Measurements from ENCODE around the gene ANKRD42.
"Not testable (repeated sequence)": the region's sequence is repeated elsewhere in the genome, so short reads cannot be mapped to it uniquely, and the experiment has no call there.

Gene ANKRD42

DNA sequence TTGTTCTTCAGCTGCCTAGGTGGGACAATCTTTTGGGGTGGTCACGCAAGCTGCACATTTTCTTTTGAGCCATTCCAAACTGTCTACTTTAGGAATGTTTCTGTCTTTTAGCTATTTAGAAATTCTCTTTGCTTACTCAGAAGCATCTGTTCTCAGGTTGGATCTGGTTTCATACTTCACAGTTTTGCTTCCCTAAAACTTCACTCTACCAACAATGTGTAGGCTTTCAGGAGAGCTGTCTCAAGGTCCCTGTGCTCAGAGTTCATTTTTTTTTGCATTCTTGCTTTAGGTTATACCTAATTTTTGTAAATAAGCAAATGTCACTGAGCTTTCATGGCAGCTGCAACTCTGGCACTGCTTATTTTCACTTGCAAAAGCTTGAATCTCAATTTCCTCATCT lies 55.9 kb downstream of the ANKRD42 start:
- DNase-seq, result no peak

DNA sequence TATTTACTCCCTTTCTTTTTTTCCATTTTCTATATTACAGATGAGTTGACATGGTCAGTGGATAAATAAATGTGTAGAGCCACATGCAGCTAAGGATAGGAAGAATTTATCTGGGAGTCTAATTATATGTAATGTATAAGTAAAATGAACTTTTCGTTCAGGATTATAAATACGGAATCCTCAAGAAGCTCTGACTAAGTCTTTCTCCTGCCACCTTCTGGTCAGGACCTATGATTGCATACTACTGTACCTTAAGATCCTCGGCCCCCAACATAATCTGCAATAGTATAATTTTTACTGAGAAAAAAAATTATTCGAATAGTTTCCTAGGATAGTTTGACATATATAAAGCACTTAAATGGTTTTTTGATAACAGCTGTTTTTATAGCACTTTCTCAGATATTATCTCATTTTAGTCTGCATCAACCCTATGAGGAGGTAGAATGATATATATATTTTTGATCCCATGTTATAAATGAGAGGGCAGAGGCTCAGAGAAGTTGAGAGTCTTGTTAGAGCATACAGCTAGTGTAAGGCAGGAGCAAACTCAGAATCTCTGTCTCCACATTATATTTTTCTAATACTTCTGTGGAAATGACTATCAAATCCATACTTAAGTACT lies 56.6 kb downstream of the ANKRD42 start:
- DNase-seq, result no peak

DNA sequence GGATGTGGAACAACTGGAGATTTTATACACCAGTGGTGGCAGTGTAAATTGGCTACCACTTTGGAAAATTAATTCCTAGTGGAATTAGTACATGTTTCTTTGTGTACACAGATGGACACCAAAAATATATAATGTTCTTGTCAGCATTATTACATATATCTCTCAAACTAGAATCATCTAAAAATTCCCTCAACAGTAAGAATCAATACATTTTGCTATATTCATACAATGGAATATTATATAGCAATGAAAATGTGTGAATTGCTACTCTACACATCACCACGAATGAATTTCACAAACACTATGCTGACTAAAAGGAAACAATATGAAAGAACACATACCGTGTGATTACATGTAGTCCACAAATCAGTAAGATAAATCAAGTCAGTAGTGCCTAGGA lies 58.8 kb downstream of the ANKRD42 start:
- DNase-seq, result no peak

DNA sequence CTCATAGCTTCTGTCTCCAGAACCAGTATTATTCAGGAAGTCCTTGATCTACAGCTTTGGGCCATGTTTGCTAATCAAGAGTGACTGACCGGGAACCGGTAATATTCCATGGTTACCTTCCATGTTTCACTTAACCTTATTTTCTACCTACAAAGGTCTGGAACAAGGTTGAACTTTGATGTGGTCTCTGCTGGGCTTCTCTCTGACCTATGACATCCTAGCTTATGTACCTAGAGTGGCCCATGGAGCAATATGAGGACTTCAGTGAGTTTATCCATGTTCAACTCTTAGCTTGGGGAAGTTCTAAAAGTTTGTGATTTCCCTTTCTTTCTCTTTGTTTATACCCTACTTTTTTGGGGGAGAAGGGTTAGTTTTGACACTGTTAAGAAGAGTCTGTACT lies 59.4 kb downstream of the ANKRD42 start:
- no peak for DNase-seq

DNA sequence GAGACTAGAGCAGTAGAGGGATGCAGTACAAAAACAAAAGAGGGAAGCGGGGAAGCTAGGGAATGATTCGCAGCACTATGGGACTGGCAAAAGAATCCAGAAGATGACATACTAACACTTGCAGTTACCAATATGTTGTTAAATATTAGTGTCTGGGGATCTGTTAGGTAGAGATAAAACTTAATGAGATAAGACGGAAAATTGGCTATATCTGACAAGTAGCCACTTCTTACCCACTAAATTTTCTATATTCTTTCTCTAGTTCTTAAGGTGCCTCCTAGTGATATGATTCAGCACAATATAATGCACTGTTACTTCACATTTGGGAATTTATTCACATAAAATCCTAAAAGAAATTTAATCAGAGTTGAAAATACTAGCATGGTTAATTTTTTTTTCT lies 61.9 kb downstream of the ANKRD42 start:
- DNase-seq, result no peak

DNA sequence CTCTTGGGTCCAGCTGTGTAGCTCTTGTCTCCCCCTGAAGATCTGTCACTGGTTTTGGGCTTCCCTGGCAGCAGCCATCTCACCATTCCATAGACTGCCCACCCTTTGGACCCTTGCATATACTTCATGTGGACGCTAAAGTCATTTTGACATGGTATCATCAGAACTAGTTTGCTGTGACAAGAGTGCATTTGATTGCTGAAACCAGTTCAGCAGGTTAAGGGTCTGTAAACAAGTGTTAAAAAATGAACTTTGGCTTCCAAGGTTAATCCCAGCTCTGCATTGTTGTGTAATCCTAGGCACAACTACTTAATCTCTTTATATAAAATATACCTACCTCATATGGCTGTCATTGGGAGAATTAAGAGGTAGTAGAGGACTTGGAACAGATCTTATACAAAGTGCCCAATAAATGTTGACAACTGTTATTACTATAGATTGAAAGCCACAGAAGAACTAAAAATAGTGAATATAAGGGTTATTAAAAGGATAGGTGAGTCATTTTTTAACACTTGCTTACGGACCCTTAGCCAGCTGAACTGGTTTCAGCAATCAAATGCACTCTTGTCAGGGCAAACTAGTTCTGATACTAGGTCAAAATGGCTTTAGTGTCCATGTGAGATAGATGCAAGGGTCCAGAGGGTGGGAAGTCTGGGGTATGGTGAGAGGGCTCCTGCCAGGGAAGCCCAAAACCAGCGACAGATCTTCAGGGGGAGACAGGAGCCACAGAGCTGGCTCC lies 63.3 kb downstream of the ANKRD42 start:
- DNase-seq, result no peak

DNA sequence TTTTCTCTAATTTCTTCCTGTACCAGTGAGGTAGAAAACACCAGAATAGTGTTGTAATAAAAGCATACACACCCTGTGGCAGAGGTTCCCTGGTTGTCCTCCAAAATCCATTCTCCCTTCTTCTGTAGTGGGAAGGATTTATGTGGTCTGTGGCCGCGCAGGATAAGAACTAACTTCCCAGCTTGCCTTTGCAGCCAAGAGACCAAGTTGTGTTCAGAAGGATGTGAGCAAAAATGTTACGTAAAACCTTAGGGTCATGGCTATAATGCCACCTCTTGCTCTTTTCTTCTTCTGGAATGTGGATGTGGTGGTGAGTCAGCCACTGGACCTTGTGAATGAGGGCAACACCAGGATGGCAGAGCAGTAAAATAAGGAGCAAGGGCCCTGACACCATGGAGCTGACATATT lies 64.3 kb downstream of the ANKRD42 start:
- DNase-seq, result peak; percentile 46

DNA sequence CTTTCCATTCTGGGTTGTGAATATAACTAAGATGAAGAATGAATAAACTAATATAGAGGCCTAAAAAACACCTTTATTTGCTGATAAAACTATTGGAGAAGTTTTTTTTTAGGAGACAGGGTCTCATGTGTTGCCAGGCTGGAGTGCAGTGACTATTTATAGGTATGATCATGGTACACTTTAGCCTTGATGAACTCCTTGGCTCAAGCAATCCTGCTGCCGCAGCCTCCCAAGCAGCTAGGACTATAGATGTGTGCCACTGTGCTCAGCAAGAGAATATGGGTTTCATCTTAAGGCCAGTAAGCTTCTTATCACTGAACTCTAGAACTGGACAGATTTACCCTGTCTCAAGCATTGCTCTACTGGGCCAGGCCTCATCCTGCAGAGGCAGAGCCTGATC lies 66.0 kb downstream of the ANKRD42 start:
- no peak for DNase-seq

DNA sequence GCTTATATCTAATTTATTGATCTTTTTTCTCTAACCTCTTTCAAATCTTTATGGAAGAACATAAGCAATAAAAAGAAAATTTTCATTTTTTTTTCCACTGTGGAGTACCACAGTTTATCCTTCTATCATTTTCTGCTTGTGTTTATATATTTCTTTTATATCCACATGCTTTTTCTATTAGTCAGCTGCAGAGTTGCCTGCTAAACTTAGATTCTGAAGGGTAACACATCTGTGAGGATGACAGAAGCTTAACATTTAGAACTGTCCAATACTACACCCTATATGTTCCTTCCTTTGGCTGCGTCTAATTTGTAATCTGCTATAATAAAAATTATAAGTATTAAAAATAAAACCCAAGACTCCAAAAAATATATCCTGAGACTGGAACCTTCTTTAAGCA lies 71.8 kb downstream of the ANKRD42 start:
- no peak for DNase-seq

DNA sequence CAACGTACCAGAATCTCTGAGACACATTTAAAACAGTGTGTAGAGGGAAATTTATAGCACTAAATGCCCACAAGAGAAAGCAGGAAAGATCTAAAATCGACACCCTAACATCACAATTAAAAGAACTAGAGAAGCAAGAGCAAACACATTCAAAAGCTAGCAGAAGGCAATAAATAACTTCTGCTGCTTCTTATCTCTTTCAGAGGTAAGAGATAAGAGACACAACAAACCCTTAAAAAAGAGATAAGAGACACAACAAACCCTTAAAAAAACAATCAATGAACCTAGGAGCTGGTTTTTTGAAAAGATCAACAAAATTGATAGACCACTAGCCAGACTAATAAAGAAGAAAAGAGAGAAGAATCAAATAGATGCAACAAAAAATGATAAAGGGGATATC lies 75.6 kb downstream of the ANKRD42 start:
- not testable (repeated sequence) for DNase-seq

DNA sequence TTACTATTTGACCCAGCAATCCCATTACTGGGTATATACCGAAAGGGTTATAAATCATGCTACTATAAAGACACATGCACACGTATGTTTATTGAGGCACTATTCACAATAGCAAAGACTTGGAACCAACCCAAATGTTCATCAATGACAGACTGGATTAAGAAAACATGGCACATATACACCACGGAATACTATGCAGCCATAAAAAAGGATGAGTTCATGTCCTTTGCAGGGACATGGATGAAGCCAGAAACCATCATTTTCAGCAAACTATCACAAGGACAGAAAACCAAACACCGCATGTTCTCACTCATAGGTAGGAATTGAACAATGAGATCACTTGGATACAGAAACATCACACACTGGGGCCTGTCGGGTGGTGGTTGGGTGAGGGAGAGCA lies 78.2 kb downstream of the ANKRD42 start:
- not testable (repeated sequence) for DNase-seq

DNA sequence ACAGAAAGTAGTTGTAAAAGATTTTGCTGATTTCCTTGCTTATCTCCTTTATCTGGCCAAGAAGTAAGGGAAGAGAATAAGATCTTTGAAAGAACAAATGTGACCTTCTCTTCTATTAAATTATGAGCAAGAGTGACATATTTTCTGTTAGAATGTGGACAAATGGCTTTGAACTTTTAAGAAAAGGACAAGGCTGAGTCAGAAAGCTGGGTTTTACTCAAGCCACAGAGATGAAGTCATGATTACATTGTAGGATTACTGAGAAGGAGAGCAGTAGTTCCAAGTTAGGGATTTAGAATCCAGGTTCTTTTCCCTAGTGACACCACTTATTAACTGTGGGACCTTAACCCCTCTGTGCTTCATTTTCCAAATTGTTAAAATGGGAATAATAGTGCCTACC lies 79.1 kb downstream of the ANKRD42 start:
- no peak for DNase-seq

DNA sequence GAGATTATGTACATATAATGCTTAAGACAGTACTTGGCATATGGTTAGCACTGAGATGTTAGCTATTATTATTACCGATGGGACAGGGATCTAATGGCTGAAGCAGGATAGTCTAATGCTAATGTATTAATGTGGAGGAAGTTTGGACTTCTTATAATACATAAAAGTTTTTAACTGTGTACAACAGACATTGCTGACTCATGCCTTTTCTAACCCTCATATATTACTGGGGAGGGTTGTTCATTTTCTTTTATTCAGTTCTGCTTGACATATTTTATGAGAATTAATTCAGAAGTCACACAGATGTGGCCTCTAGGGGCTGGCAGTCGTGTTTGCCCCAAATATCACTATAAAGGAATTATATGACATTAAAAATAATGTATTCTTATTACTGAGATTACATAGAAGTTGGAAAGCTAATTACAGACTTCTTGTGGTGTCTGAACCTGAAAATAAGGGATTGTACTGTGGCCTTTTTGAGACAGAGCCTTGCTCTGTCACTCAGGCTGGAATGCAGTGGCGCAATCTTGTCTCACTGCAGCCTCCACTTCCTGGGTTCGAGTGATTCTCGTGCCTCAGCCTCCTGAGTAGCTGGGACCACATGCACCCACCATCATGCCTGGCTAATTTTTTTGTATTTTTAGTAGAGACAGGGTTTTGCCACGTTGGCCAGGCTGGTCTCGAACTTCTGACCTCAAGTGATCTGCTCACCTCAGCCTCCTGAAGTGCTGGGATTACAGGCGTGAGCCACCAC lies 82.6 kb downstream of the ANKRD42 start:
- DNase-seq, result no peak

DNA sequence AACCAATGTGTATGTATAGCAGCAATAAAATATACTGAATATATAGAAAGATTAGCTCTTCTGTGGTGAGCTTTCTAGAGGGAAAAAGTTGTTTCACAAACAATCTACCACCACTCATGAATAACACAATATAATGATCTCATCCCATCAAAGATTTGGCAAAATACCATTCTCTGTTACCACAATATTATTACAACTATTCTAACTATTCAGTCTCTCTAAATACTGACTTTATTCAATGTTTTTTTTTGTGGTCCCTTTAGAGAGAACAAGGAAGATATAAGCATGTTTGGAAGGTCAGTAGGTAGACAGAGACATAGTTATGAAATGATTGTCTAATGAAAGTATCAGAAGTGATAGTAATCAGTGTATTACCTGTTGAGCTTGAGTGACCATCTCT lies 84.8 kb downstream of the ANKRD42 start:
- no peak for DNase-seq

DNA sequence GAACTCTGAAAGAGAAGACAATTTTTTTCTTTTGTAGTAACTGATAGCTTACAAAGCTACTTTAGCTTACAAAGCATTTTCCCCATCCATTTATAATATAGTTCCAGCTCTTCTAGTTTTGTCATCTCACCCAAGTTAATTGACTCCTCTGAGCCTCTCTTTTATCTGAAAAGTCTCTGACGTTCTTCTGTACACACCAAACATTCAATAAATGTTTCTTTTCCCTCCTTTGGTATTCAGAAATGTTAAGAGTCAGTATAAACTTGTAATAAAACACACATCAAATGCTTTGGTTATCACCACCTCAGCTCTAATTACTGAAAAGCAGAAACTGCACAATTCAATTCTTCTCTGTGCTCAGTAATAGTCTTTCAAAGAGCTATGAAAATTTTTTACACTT lies 86.7 kb downstream of the ANKRD42 start:
- DNase-seq, result no peak

DNA sequence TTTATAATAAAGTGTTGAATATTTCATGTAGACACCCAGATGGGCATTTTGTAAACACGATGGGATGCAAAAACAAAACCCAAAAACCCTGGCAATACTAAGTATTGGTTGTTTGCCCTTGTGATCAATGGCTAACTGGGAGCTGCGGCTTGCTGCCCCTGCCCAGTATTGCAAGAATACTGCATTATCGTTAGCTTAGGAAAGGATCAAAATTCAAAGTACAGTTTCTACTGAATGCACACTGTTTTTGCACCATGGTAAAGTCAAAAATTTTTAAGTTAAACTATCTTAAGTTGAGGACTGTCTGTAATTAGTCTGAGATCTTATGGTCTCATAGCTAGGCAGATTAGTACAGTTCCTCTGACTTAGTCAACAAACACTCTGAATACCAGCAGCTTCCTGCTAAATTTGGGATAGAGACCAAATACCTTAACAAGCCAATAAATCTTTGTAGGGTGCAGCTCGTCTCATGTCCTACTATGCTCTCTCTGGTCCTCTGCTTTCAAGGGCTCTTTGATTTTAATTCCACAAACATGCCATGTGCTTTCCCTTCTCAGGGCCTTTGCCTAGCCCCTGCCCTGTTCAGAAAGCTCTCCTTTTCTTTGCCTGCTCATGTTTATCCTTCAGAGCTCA lies 88.7 kb downstream of the ANKRD42 start:
- no peak for DNase-seq

DNA sequence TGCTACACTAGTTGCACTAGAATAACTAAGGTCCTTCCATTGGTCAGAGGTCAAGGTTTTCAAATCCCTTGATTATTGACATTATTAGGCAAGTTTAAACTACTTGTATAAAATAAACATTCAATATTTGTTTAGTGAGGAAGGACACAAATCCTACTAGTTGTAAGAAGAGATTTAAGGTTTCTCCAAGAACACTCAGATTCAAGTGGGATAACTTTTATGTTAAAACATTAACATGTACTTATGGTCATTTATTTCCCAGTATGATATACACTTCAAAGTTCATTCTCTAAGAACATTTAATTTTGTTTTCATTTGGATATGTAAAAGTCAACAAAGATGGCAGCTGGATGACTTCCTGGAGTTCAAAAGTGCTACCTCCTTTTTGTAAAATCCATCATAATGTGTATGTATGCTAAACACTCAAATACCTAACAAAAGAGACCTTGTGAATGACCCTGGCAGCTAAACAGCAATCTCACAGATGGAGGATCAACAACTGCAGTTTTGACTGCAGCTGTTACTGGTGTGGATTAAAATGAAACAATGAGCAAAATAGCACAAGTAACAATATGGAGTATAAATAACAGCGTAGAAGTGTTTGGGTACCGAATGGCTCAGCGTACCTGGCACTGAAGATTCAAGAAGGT lies 91.1 kb downstream of the ANKRD42 start:
- DNase-seq, result no peak

DNA sequence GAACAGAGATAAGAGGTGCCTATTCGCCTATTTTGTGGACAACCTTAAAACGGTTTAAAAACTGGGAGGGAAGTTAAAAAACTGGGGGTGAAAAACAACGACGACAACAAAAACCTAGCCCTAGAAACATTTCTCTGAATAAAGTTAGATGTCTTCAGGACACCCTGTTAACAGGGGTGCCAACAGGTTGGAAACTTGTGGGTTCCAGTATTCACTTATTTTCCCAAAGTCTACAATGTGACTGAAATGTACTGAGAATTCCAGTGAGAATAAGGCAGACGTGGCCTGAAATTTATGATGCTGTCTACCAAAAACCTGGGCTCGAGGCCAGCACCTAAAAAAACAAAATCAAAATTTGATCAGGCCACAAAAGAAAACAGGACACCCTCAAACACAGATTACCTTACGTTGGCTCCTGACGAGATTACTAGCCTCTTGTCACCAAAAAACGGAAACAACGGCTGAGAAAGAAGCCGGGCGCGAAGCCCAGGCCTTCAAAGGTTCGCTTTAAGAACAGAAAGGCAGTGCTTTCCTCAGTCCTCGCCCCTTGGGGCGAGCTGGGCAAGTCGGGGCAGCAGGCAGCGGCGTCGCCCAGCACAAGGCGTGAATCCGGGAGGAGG lies 91.7 kb downstream of the ANKRD42 start:
- no peak for DNase-seq

DNA sequence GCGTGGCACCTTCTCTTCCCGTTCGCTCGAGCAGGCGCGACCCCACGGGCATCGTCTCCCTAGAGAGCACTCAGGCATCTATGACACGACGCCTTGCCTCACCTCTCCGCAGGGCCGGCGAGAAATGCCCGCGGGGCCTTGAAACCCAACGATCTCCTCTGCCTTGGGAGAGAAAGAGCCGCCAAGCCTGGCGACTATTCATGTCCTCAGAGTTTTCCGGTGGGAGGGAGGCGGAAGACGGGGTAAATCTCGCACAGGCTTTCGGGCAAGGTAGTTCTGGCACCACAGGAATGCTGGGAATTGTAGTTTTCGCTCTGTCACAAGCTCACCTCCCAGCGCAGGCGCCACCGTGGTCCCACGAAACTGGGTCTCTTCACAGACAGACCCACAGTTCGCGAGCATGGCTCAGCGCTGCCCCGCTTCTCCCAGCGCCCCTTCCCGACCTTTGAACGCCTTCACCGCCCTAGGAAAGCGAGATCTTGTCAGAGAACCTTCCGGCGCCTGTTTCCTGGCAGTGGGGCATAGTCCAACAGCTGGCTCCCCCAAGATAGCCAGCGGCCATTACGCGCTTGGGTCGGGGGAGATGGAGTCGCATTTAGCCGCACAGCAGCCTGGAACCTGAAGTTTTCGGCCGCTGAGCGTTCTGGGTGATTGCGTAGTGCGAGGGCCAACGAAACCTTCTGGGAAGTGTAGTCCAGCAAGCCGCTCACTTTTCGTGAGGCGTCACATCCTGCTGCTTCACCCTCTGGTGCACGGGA lies 92.4 kb downstream of the ANKRD42 start, which contains the start of gene CCDC90B:
CCDC90B (minus strand) TSS at position 597 of the 758 bp plus-strand sequence; CDS start at position 202, 395 bp downstream.
- DNase-seq, result peak; percentile 98

DNA sequence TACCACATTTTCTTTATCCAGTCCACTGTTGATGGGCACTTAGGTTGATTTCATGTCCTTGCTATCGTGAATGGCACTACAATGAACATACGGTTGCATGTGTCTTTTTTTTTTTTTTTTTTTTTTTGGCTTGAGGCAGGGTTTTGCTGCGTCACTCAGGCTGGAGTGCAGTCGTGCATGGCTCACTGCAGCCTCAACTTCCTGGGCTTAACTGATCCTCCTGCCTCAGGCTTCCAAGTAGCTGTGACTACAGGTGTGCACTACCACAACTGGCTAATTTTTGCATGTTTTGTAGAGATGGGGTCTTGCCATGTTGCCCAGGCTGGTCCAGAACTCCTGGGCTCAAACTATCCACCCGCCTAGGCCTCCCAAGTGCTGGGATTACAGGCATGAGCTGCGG lies 94.1 kb downstream of the ANKRD42 start:
- DNase-seq, result no peak

DNA sequence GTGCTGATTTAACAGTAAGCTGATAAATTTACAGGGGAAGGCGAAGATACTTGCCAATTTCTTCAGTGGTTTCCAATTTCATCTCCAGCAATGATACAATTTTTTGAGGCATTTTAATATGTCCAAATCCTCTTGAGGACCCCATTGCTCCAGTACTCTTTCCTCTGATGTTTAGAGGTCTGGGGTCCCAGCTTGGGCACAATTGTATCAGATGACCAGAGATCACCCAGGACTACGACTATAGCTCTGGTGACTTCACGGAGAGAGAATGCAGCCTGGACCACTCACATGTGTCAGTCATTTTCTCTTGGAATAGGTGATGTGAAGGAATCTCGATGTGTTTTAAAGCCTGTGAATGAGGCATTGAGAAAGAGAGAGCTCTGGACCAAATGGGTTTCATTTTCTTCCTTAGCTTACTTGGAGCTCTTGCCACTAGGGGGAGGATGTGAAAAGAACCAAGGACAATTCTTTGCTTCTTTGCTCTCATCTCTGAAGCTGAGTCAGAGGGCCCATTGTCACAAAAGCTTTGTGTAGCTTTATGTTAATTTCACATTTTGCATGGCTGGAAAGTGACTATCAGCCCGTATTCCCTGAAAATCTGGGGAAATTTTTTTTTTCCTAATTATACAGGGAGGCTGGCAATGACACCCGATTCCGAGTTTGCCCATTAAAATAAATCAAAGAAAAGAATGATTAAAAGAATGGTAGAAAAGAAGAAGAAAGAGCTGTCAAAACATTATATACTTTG lies 99.4 kb downstream of the ANKRD42 start:
- no peak for DNase-seq

Data from femur (tissue), 1 donor.